ENCODE results near the gene ITPKB.

ITPKB gene

DNA sequence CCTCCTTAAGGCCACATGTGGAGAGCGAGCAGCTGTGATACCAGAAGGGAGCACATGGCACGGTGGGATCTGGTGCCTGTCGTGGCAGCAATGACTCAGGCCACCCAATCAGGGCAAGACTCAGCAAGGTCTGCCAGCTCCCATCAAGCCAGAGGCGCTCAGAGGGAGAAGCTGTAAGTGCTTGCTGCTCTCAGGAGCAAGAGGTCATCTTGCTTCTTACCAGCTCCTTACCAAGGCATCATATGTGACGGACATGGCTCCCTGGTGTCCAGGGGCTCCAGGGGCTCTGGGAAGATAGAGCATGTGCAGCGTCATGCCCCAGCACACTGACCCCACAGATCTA, 72.9 kb downstream of the ITPKB start:
- H3K27ac ChIP-seq (ENCODE audit: low read length) = 0 out of 2 replicates have a peak overlapping the region, but pooled peaks have one; percentile 18
- H2AFZ ChIP-seq (ENCODE audit: low read depth, low read length) = no peak overlapping the region
- TF ChIP-seq EZH2 (IDR thresholded peaks at IDR 0.05; ENCODE audit: borderline replicate concordance, low read depth, low read length, severe bottlenecking) = no peak
- TF ChIP-seq, protein P1, sequence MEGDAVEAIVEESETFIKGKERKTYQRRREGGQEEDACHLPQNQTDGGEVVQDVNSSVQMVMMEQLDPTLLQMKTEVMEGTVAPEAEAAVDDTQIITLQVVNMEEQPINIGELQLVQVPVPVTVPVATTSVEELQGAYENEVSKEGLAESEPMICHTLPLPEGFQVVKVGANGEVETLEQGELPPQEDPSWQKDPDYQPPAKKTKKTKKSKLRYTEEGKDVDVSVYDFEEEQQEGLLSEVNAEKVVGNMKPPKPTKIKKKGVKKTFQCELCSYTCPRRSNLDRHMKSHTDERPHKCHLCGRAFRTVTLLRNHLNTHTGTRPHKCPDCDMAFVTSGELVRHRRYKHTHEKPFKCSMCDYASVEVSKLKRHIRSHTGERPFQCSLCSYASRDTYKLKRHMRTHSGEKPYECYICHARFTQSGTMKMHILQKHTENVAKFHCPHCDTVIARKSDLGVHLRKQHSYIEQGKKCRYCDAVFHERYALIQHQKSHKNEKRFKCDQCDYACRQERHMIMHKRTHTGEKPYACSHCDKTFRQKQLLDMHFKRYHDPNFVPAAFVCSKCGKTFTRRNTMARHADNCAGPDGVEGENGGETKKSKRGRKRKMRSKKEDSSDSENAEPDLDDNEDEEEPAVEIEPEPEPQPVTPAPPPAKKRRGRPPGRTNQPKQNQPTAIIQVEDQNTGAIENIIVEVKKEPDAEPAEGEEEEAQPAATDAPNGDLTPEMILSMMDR (IDR thresholded peaks at IDR 0.05; ENCODE audit: borderline replicate concordance, extremely low read depth, low read length, poor library complexity, severe bottlenecking) = no peak
- no peak for ATAC-seq (ENCODE audit: insufficient read depth, low read depth)
- H3K36me3 ChIP-seq (ENCODE audit: insufficient read depth, low read length) = peaks cover 12% of the 10 kb centered on the region
- no peak for DNase-seq
- H3K4me2 ChIP-seq (ENCODE audit: insufficient read depth, low read length) = no peak overlapping the region
- no peaks in the 10 kb centered on the region for H3K9me3 ChIP-seq (ENCODE audit: insufficient read depth, low read length, severe bottlenecking)
- H3K79me2 ChIP-seq (ENCODE audit: insufficient read depth, low read length) = peaks cover 70% of the 10 kb centered on the region
- H3K4me1 ChIP-seq (ENCODE audit: insufficient read depth, low read length) = 0 out of 2 replicates have a peak, but pooled peaks cover 1% of the 10 kb centered on the region
- no peak overlapping the region for H3K9ac ChIP-seq (ENCODE audit: low read depth, low read length)
- H3K27me3 ChIP-seq (ENCODE audit: insufficient read depth, low read length, poor library complexity) = no peaks in the 10 kb centered on the region
- no peak overlapping the region for H3K4me3 ChIP-seq (ENCODE audit: low read depth in 1 of 2, low read length in 2 of 2)
- H4K20me1 ChIP-seq (ENCODE audit: insufficient read depth, low read length) = peaks cover 46% of the 10 kb centered on the region

DNA sequence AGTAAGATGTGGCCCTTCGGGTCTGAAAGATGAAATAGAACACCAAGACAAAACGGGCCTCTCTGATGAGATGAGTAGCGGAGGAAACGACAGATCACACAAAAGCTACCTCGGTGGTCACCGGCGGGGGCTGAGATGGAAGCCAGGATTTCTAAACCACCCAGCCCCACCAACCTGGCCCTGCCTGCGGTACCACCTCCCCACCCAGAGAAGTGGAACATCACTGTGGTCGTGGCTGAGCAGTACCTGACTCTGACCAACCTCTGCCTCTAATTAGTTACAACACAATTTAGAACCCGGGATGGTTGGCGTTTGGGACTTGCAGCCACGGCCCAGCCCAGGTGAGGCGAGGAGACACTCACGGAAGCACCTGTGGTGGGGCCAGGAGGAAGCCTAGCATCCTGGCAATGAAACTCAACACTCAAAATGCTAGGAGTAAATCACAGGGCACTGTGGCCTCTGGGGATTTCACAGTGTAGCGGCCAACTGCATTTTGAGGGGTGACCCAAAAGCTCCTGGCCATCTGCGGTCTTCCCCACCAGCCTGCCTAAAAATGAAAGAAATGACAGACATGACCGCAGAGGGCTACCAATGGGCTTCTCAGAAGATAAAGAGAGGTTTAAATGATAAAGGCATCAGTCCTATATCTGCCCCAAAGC, 73.4 kb downstream of the ITPKB start:
- DNase-seq (no peak), ATAC-seq (ENCODE audit: insufficient read depth, low read depth) (no peak)
- H2AFZ ChIP-seq (ENCODE audit: low read depth, low read length) = no peak overlapping the region
- no peak overlapping the region for H3K9ac ChIP-seq (ENCODE audit: low read depth, low read length)
- H3K27ac ChIP-seq (ENCODE audit: low read length) = no peak overlapping the region
- no peaks in the 10 kb centered on the region for H3K9me3 ChIP-seq (ENCODE audit: insufficient read depth, low read length, severe bottlenecking)
- no peak overlapping the region for H3K4me3 ChIP-seq (ENCODE audit: low read depth in 1 of 2, low read length in 2 of 2)
- peaks cover 49% of the 10 kb centered on the region for H4K20me1 ChIP-seq (ENCODE audit: insufficient read depth, low read length)
- H3K4me1 ChIP-seq (ENCODE audit: insufficient read depth, low read length) = peaks cover 5% of the 10 kb centered on the region; the same call in 1 of the 2 replicates
- no peak overlapping the region for H3K4me2 ChIP-seq (ENCODE audit: insufficient read depth, low read length)
- no peak for TF ChIP-seq EZH2 (IDR thresholded peaks at IDR 0.05; ENCODE audit: borderline replicate concordance, low read depth, low read length, severe bottlenecking)
- TF ChIP-seq, protein P1 (IDR thresholded peaks at IDR 0.05; ENCODE audit: borderline replicate concordance, extremely low read depth, low read length, poor library complexity, severe bottlenecking) = no peak
- no peaks in the 10 kb centered on the region for H3K27me3 ChIP-seq (ENCODE audit: insufficient read depth, low read length, poor library complexity)
- H3K36me3 ChIP-seq (ENCODE audit: insufficient read depth, low read length) = peaks cover 14% of the 10 kb centered on the region; the same call in 1 of the 2 replicates
- H3K79me2 ChIP-seq (ENCODE audit: insufficient read depth, low read length) = peaks cover 70% of the 10 kb centered on the region

GRCh38 chr1:226664413-226665101, 74.5 kb downstream of the ITPKB start:
- Histone ChIP-seq H2AFZ (ENCODE audit: low read depth, low read length) (no peak overlapping the region), H3K9me3 (ENCODE audit: insufficient read depth, low read length, severe bottlenecking) (no peaks in the 10 kb centered on the region), H3K4me1 (ENCODE audit: insufficient read depth, low read length) (peaks cover 14% of the 10 kb centered on the region; the same call in 1 of the 2 replicates), H3K27ac (ENCODE audit: low read length) (no peak overlapping the region), H3K79me2 (ENCODE audit: insufficient read depth, low read length) (peaks cover 71% of the 10 kb centered on the region), H3K4me3 (ENCODE audit: low read depth in 1 of 2, low read length in 2 of 2) (no peak overlapping the region), H3K36me3 (ENCODE audit: insufficient read depth, low read length) (peaks cover 14% of the 10 kb centered on the region; the same call in 1 of the 2 replicates), H4K20me1 (ENCODE audit: insufficient read depth, low read length) (peaks cover 55% of the 10 kb centered on the region), H3K9ac (ENCODE audit: low read depth, low read length) (no peak overlapping the region), H3K27me3 (ENCODE audit: insufficient read depth, low read length, poor library complexity) (no peaks in the 10 kb centered on the region), H3K4me2 (ENCODE audit: insufficient read depth, low read length) (no peak overlapping the region)
- no peak for TF ChIP-seq EZH2 (IDR thresholded peaks at IDR 0.05; ENCODE audit: borderline replicate concordance, low read depth, low read length, severe bottlenecking)
- TF ChIP-seq, protein P1 (IDR thresholded peaks at IDR 0.05; ENCODE audit: borderline replicate concordance, extremely low read depth, low read length, poor library complexity, severe bottlenecking) = no peak
- no peak for DNase-seq
- ATAC-seq (ENCODE audit: insufficient read depth, low read depth) = no peak

All from DND-41 (cell line).